ENCODE results near the gene FER.
A peak's percentile ranks its signal among the peaks of the same experiment; 100 is the strongest.
"Not testable (repeated sequence)": the region's sequence is repeated elsewhere in the genome, so short reads cannot be mapped to it uniquely, and the experiment has no call there.

Gene FER

DNA sequence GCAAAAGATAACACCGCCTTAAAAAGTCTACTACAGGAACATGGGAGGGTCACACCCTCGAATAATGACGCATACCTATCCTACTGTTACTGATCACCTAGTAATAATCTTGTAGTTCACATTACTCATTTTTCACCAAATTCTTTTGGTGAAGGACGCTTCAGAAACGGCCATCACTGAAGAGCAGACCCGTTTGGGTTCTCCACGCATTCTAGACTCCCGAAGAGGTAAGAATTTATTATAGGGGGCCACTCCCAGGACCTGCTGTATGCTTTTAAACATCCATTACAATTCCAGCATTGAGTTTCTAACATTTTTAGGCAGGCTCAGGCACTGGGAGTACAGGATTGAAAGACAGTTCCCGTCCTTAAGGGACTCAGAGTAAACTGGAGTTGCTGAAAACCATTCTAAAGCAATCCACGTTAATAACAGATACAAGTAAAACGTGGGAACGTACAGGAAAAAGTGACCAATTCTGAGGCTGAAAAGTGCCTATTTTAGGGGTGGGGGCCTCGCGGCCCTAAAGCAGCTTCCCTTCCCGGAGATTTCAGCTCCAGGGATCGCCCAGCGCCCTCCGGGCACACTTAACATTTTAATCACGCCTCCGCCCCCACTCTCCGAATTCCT, at the start of gene FER:
TSS of gene FER (plus strand) at position 124 of the 627 bp plus-strand sequence. CDS start 50,286 bp downstream, outside the sequence.
- peak; percentile 56 for DNase-seq

DNA sequence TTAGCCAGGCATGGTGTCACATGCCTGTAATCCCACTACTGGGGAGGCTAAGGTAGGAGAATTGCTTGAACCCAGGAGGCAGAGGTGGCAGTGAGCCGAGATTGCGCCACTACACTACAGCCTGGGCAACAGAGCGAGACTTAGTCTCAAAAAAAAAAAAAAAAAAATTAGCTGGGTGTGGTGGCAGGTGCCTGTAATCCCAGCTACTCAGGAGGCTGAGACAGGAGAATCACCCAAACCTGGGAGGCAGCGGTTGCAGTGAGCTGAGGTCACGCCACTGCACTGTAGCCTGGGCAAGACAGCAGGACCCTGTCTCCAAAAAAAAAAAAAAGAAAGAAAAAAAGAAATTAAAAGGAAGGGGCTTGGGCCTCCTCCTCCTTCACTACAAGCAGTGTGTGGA, 47.3 kb upstream of the FER start:
- not testable (repeated sequence) for DNase-seq

DNA sequence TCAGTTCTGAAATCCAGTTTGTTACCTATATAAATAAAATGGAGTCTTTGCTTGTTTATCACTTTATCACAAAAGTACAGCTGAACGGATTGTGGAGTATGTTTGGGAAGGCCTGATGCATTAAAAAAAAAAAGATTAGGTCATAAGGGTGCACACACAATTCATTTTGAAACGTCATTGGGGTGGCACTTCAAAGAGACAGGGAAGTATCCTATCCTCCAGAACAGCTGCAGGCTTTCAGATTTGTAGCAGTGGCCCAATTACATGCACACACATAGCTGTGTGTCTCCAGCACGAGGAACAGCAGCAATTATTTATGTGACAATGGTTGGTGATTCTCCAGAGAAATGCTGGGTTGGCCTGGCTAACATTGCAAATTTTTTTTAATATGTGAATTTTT, 46.8 kb upstream of the FER start:
- DNase-seq, result no peak

DNA sequence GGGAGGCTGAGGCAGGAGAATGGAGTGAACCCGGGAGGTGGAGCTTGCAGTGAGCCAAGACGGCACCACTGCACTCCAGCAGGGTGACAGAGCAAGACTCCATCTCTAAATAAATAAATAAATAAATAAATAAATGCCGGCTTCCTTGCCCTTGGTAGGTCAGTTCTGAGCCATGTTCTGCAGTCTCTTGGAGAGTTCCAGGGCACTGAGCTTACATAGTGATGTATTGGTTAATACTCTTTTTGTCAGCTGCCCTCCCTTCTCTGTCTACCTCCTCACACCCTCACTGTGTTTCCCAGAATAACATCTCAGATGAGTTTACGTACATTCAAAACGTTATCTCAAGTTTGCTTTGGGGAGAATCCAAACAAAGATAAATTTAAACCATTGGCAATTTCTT, 45.2 kb upstream of the FER start:
- DNase-seq, result no peak

DNA sequence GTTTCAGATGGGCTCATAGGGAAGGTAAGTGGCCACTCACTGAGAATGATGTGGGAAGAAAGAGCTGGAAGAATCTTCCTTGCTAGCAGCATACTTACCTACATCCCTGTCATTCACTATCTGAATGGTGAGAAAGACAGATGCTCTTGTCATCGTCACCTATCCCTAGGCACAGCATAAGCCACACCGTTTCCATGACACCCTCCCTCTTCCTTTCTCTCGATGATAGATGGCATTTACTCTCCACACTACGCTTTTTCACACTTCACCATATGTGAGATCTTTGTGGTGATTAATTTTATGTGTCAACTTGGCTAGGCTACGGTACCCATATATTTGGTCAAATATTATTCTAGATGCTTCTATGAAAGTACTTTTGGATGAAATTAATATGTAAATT, 44.4 kb upstream of the FER start:
- DNase-seq, result no peak

DNA sequence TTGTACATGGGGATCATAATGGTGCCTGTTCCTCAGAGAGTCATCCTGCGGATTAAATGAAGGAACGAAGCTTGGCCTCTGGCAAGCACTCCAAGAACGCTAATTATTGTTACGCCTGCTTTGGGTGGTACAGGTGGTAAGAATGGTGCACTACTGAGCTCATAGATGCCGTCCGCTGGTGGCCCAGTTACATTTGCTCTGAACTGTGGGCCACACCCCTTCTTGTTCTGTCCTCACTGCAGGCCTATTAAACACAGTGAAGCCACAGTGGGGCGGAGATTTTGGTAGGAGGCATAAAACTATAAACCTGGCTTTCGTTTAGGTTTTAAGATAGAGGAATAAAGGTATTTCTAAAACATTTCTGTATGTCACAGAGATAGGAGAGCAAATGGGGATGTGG, 40.6 kb upstream of the FER start:
- DNase-seq, result no peak

DNA sequence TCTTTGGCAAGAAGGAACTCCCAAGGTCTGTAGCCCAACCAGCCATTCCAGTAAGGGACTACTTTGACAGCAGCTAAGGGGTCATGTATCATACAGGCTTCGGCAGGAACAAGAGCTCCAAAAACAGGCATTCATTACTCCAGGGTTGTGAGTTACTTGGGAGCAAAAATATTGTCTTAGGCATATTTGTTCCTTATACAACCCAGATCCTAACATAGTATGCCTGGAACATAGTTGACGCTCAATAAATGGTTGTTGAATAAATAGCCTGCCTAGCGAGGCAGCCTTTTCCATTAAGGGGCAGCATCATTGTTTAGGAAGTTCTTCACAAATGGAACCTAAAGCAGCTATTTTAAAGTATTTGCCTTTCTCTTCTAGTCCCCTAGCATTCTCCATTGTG, 35.8 kb upstream of the FER start:
- DNase-seq, result no peak

DNA sequence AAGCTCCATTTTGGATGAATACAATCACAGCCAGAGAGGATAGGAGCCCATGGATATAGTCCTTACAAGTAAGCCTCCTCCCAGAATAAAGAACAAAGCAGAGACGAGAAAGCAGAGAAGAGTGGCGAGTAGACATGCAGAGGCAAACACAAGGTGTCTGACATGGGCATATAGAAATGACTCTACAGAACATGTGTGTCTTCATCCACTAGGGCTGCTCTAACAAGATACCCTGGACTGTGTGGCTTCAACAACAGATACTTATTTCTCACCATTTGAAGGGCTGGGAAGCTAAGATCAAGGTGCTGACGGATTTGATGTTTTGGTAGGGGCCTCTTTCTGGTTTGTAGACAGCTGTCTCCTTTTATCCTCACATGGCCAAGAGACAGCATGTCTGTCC, 32.3 kb upstream of the FER start:
- DNase-seq, result no peak

DNA sequence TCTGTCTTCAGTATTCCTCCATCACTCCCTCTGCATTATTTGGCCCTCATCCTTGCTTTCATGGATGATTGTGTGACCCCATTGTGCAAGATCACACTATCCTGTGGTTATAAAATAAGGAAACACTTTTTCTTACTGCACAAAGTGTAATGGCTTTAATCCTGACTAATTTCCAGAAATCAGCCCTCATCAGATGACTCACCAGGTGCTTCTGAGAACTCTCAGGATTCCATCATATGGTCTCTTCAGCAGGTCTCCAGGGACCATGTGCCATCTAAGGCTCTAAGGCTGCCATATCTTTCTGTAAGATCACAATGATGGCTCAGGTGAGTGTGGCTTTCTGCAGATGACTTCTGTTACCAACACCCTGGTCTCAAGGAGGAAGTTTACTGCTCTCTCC, 27.3 kb upstream of the FER start:
- DNase-seq, result no peak

DNA sequence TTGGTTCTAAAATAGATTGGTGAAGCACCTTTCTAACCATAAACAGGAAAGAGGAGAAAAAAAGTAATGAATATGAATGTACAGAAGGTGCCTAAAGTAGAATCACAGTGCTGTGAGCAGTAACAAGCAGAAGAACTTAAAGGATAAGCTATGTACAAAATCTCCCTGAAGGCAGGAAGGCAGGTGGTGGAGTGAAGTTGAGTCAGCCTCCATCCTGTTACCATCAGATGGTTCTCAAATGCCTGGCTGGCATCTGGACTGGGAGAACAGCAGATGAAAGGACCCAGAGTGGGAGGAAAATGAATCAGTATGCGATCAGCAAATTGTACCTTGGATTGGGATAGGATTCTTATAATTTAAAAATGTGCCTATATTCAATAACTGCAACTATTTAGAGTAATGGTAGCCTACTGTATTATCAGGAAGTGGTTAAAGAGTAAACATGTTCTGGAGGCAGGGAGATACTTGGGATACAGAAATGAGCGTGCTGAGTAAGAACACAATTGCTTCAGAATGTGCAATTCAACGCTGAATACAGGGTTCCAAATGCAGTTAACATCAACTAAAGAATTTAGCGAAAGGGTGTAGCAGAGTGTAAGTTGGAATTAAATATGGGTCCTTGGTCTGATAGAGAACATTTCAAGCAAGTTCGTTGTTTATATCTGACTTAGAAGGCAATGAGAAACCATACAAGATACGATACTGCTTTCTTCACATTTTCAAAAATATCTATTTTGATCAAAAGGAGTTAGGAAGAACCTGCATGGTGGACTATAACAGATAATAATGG, 21.1 kb upstream of the FER start:
- no peak for DNase-seq

DNA sequence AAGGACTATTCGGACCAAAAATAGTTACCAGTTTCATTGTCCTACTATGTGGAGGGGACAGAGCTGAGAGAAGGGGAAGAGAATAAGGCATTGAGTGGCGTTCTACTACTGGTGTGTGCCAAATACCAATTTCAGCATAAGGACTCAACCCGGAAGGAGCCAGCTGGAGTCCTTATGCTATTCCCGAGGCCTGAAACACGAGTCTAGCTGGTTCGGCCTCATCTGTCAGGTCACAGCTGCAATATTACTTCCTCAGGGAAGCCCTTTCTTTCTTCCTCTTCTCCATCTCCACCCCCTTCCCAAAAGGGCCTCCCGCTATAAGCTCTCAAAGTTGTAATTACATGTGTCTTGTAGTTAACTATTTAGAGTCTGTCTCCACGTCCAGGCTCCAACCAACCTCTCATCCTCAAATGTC, 20.5 kb upstream of the FER start:
- DNase-seq, result no peak

DNA sequence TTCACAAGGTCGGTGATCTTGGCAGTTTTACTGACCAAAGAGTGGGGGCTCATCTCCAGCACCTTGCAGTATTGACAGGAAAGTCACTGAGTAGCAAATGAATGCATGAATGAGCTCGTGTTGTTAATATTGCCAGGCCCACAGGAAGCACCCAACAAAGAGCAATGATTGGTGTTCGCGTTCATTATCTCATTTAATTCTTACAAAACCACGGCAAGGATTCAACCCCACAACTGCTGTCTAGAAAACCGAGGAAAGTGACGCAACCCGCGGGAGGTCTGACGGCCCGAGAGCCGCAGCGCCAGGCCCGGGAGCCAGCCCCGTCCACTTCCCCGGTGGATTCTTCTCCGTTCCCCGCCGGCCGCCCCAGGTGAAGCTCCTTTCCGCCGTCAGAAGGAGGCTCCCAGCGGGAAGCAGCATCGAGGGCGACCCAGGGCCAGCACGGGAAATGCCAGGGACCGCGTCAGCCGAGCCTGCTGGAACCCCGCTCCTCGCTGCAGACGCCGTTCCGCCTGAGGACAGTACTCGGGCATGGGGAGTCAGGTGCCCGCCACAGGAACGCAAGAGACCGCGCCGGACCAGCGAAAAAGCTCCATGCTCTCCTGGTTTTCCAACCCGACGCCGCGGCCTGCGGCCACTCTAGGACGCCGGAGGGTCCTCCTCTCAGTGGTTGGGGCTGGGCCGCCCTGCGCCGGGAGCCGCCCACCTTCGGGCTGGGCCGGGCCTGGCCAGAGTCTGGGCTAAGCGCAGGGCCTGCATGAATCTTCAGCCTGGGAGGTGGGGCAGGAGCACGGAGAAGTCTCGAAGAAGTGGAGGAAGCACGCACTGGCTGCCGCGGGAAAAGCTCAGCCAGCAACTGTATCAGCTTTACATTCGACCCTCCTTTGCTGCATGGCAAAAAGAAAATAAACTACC, 19.8 kb upstream of the FER start:
- DNase-seq, result peak; percentile 31

DNA sequence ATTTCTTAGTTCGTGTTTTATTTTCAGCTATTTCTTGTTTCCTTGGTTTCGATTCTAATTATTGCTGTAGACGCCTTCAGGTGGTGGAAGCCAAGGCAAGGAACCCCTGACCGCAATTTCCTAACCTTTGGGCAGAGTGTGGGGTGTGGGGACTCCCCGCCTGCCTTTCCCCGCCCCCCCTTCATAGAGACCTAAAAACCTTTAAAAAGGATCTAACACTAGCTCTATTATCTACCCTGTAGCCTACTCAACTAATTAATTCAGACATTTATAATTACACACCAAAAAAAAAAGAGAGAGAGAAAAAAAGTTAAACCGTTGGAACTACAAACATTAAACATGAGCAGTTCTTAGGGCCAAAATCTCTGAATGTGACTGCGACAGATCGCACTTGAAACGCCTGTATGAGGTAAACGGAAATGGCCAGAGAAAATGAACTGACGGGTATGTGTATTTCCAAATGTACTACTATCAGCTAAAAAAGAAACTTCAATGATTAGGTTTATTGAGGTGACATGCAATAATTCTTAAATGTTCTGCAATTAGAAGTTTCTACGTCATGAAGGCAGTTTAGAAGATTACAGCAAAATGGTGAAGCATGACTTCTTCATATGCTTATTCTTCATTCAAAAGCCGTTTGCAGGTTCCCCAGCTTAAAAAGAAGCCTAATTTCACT, 19.0 kb upstream of the FER start:
- DNase-seq, result peak; percentile 54

DNA sequence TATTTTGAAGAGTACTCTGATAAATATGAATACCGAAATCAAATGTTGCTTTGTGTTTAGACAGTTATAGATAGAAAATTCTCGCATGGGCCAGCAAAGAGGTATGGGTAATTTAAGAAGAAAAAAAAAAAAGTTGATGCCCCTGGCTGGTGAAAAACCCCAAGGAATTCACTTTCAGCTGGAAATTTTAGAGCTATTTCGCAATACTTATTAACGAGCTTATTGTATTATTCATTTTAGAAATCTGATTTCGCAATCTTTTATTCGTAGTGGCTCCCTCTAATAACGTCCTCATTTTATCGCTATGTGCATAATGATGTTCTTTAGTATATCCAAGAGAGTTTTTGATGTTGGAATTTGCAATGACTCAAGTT, 18.5 kb upstream of the FER start:
- no peak for DNase-seq

DNA sequence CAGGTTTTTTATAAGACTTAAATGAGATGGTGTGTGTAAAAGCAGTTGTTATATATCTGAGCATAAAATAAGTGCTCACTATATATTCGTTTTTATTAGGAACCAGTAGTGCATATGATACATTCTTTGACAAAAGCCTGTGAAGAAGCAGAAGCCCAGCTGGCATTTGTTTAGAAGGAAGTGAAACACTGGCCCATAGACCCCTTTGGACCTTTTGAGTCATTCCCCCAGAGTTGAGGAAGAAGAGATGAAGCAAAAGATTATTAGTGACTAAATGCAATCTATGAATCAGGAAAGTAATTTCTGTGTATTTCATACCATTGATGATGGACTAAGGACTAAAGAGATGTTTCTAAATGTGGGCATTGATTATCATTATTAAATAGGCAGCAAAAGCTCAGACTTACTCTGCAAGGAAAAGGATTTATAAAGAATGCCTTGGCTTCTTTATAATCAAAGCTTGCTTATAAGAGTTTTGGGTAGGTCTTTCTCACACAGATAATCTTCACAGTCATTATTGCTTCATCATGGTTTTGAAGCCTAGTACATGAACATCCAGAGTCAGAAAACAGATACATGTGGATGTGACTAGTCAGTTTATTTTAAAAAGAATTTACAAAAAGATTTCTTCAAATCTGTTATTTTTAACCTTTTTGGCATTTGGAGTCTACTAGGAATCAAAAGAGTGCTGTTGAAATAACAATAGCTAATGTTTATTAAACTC, 16.9 kb upstream of the FER start:
- no peak for DNase-seq

DNA sequence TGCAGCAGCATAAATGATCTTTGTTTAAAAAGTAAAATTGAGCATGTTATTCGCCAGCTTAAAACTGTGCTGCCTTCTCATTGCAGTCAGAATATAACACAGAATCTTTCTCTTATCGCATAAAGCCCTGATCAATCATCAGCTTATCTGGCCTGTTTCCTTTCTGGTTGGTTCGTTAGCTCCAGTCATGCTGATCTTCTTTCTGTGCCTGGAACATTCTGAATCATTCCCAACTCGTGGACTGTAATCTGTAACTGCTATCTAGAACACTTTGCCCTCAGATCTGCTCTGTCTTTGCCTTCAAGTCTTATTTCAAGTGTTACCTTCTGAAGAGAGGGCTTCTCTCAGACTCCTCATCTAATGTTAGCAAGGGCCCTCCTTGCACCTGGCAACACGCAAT, 11.9 kb upstream of the FER start:
- DNase-seq, result no peak

DNA sequence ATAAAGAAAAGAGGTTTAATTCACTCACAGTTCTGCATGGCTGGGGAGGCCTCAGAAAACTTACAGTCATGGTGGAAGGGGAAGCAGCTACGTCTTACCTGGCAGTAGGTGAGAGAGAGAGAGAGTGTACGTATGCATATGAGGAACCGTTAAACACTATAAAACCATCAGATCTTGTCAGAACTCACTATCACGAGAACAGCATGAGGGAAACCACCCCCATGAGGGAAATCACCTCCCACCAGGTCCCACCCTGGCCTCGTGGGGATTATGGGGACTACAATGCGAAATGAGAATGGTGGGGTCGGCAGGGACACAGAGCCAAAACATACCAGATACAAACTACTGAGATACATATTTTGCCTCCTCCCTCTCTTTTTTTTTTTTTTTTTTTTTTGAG, 10.8 kb upstream of the FER start:
- no peak for DNase-seq

DNA sequence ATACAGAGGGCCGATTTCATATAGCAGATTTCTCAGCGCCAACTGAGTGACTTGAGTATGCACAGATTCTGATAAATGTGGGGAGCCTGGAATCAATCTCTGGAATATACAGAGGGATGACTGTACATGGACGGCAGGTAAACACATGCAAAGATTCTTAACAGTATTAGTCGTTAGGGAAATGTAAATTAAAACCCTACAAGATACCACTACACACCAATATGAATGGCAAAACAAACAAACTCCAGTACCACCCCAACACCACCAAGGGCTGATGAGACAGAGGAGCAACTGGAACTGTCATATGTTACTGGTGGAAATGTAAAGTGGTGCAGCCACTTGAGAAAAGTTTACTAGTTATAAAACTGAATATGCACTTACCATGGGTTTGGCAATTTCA, 8.3 kb upstream of the FER start:
- no peak for DNase-seq

DNA sequence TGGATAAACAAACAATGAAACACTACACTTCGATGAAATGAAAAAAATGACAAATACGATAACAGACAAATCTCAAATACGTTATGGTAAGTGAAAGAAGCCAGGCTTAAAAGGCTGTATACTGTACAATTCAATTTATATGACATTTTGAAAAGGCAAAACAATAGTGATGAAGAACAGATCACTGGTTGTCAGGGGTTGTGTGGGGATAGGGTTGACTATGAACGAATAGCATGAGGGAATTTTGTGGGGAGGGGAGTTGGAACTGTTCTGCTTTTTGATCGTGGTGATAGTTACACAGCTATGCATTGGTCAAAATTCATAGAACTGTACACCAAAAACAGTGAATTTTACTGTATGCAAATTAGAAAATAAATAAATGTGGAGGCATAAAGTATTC, 7.8 kb upstream of the FER start:
- DNase-seq, result no peak

DNA sequence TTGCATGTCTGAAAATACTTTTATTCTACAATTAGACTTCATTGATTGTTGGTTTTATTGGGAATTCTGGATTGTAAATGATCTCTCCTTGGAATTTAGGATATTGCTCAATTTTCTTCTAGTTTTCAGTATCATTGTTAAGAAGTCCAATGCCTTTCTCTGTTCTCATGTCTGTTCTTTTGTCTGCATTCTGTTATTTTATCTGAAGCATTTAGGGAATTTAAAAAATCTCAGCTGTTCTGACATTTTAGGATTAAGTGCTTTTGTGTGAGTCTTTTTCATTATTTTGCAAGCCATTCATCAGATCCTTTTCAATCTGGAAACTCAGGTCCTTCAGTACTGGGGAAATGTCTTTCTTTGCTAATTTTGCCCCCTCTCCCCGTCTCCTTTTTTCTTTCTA, 4.4 kb upstream of the FER start:
- DNase-seq, result no peak

DNA sequence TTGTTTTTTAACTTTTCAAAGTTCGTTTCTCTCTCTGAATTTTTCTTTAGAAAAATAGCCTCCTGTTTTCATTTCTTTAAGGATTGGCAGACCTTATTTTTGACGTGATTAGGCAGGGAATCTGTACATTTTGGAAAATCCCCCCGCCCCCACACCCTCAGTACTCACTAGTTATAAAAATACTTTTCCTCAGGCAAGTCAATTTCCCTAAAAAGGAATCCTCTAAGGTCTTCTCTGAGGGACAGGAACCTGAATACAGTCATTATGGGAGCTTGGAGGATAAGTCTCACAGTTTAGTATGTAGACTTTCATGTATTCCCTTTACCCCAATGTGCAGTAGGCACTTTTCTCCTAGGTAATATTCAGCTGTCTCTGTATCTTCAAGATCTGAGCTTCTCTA, 3.9 kb upstream of the FER start:
- DNase-seq, result no peak

DNA sequence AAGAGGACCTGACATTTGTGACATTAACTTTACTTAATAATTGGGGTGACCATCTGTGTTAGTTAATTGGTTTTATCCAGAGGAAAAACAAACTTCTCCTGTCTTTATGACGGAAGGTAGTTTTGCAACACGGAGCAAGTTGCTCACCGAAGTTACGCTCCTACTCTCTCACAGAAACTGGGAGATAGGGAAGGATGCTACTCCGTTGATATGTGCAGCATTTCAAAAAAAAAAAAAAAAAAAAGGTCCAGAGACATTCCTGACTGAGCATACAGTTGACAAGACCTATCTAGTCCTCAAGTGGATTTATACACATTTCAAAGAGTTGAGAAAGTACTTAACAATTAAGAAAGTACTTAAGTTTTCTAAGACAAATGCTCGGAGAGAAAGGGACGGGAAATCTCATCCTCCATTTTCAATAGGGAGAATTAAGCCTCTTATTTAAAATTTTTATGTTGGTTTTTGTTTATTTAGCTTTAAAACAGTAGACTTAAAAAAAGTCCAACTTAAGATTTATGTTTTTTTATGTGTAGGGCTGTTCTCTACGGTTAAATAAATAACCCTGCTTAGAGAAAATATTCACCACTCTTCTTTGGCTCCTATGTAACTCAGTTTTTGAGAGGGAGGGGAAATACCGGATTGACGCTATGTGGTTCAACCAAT, 455 bp upstream of the FER start:
- no peak for DNase-seq
